Gastroesophageal sphincter (tissue), 3 donors: Measurements from ENCODE around the gene MED29.

Experiments used
- CTCF ChIP-seq, 4 experiments: fragments of 200-600 bp in 2 of 4; fragments of 450-650 bp in 2 of 4; sonication (generic) in 1 of 4; IDR thresholded peaks; one replicate each; pipeline ENCODE4 v1.5.1; 2017 to 2019; ENCODE audit warnings: antibody characterized with exemption in 4 of 4, mild to moderate bottlenecking in 2 of 4, moderate library complexity in 2 of 4
- POLR2A ChIP-seq, 2 donors: fragments of 450-650 bp; IDR thresholded peaks; one replicate each; pipeline ENCODE4 v1.6.1; 2017; ENCODE audit warnings: antibody characterized with exemption in 2 of 2, mild to moderate bottlenecking in 2 of 2, moderate library complexity in 1 of 2
- POLR2AphosphoS5 ChIP-seq: sonication (generic); formaldehyde crosslinking; IDR thresholded peaks from one replicate; pipeline ENCODE4 v1.6.1; 2017; ENCODE audit warnings: antibody characterized with exemption

GRCh38 chr19:39384839-39385568 is 6.2 kb upstream of the MED29 start:
- TF ChIP-seq CTCF (IDR thresholded peaks at IDR 0.05) (no peak), POLR2A (IDR thresholded peaks at IDR 0.05) (no peak), POLR2AphosphoS5 (no peak)
